Measurements from ENCODE around the gene MAEL. TPM values are rescaled to one million over a fixed set of nuclear protein-coding genes. Genes with fewer than 3 reads are reported as not detected.

The MAEL gene
- total RNA-seq, 1 experiment from 2014 or later, result 0.26 TPM

DNA sequence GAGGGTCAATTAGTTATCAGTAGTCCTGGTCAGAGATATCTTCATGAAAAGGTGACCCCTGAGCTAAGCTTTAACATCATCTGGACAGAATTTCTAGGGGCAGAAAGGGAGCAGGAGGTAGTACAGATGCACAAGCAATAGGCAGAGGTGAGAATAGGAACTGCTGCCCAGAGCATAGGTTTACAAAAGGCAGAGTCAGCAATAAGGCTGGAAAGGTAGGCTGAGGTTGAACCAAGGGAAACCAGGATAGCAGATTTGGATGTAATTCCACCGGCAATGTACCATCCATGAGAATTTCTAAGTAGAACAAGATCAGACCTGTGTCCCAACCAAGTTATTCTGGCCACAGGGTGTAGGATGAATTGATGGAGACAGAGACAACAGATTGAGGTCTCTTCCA lies 7.5 kb upstream of the MAEL start:
- POLR2A ChIA-PET, result no interaction called here
- Mint-ChIP-seq H3K27ac (no peak overlapping the region), H3K9me3 (no peaks in the 10 kb centered on the region), H3K4me3 (no peak overlapping the region), H3K4me1 (no peaks in the 10 kb centered on the region), H3K27me3 (ENCODE audit: low read depth) (peaks cover 39% of the 10 kb centered on the region), H3K36me3 (no peaks in the 10 kb centered on the region)
- CTCF ChIA-PET, result interaction anchor here (0.7 to 1.2 kb wide), 2 partner anchors 76 to 98 kb away, joined by 3 read pairs; no protein-coding TSS in a partner anchor
- ATAC-seq, result no peak
- TF ChIP-seq, protein P1, sequence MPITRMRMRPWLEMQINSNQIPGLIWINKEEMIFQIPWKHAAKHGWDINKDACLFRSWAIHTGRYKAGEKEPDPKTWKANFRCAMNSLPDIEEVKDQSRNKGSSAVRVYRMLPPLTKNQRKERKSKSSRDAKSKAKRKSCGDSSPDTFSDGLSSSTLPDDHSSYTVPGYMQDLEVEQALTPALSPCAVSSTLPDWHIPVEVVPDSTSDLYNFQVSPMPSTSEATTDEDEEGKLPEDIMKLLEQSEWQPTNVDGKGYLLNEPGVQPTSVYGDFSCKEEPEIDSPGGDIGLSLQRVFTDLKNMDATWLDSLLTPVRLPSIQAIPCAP (CRISPR knock-in tag; IDR thresholded peaks at IDR 0.05), result no peak
- TF ChIP-seq FOXJ3 (CRISPR knock-in tag; IDR thresholded peaks at IDR 0.05; ENCODE audit: borderline replicate concordance), result no peak
- TF ChIP-seq, protein P2, sequence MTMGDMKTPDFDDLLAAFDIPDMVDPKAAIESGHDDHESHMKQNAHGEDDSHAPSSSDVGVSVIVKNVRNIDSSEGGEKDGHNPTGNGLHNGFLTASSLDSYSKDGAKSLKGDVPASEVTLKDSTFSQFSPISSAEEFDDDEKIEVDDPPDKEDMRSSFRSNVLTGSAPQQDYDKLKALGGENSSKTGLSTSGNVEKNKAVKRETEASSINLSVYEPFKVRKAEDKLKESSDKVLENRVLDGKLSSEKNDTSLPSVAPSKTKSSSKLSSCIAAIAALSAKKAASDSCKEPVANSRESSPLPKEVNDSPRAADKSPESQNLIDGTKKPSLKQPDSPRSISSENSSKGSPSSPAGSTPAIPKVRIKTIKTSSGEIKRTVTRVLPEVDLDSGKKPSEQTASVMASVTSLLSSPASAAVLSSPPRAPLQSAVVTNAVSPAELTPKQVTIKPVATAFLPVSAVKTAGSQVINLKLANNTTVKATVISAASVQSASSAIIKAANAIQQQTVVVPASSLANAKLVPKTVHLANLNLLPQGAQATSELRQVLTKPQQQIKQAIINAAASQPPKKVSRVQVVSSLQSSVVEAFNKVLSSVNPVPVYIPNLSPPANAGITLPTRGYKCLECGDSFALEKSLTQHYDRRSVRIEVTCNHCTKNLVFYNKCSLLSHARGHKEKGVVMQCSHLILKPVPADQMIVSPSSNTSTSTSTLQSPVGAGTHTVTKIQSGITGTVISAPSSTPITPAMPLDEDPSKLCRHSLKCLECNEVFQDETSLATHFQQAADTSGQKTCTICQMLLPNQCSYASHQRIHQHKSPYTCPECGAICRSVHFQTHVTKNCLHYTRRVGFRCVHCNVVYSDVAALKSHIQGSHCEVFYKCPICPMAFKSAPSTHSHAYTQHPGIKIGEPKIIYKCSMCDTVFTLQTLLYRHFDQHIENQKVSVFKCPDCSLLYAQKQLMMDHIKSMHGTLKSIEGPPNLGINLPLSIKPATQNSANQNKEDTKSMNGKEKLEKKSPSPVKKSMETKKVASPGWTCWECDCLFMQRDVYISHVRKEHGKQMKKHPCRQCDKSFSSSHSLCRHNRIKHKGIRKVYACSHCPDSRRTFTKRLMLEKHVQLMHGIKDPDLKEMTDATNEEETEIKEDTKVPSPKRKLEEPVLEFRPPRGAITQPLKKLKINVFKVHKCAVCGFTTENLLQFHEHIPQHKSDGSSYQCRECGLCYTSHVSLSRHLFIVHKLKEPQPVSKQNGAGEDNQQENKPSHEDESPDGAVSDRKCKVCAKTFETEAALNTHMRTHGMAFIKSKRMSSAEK (CRISPR knock-in tag; IDR thresholded peaks at IDR 0.05; ENCODE audit: borderline replicate concordance), result no peak
- no peak for TF ChIP-seq TCF7 (CRISPR knock-in tag; IDR thresholded peaks at IDR 0.05; ENCODE audit: low read depth)
- TF ChIP-seq TEAD1 (CRISPR knock-in tag; IDR thresholded peaks at IDR 0.05), result no peak
- no peak for TF ChIP-seq ZNF232 (CRISPR knock-in tag; IDR thresholded peaks at IDR 0.05)
- TF ChIP-seq, protein P3, sequence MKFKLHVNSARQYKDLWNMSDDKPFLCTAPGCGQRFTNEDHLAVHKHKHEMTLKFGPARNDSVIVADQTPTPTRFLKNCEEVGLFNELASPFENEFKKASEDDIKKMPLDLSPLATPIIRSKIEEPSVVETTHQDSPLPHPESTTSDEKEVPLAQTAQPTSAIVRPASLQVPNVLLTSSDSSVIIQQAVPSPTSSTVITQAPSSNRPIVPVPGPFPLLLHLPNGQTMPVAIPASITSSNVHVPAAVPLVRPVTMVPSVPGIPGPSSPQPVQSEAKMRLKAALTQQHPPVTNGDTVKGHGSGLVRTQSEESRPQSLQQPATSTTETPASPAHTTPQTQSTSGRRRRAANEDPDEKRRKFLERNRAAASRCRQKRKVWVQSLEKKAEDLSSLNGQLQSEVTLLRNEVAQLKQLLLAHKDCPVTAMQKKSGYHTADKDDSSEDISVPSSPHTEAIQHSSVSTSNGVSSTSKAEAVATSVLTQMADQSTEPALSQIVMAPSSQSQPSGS (CRISPR knock-in tag; IDR thresholded peaks at IDR 0.05; ENCODE audit: borderline replicate concordance, low read depth), result no peak
- TF ChIP-seq, protein P4, sequence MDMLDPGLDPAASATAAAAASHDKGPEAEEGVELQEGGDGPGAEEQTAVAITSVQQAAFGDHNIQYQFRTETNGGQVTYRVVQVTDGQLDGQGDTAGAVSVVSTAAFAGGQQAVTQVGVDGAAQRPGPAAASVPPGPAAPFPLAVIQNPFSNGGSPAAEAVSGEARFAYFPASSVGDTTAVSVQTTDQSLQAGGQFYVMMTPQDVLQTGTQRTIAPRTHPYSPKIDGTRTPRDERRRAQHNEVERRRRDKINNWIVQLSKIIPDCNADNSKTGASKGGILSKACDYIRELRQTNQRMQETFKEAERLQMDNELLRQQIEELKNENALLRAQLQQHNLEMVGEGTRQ (CRISPR knock-in tag; IDR thresholded peaks at IDR 0.05), result no peak
- no peak for TF ChIP-seq MYBL2 (CRISPR knock-in tag; IDR thresholded peaks at IDR 0.05)
- TF ChIP-seq ZNF317 (CRISPR knock-in tag; IDR thresholded peaks at IDR 0.05; ENCODE audit: borderline replicate concordance, low read depth), result no peak
- no peak for TF ChIP-seq ZNF423 (CRISPR knock-in tag; IDR thresholded peaks at IDR 0.05)
- no peak for TF ChIP-seq FOXP1 (CRISPR knock-in tag; IDR thresholded peaks at IDR 0.05; ENCODE audit: borderline replicate concordance)
- no peak for TF ChIP-seq ATF1 (CRISPR knock-in tag; IDR thresholded peaks at IDR 0.05)
- no peak for DNase-seq (ENCODE audit: low spot score)

DNA sequence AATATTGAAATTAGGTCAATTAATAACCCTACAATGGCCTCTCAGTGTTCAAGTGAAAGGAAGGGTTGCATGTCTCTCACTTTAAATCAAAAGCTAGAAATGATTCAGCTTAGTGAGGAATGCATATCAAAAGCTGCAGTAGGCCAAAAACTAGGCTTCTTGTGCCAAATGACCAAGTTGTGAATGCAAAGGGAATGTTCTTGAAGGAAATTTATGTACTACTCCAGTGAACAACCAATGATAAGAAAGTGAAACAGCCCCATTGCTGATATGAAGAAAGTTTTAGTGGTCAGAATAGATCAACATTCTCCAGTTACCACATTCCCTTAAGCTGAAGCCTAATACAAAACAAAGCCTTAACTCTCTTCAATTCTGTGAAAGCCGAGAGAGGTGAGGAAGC lies 10.0 kb downstream of the MAEL start:
- peaks cover 2% of the 10 kb centered on the region; the same call in 1 of the 2 replicates for H3K36me3 Mint-ChIP-seq
- no peak for TF ChIP-seq RELA (CRISPR knock-in tag; IDR thresholded peaks at IDR 0.05; ENCODE audit: borderline replicate concordance)
- TF ChIP-seq, protein P5, sequence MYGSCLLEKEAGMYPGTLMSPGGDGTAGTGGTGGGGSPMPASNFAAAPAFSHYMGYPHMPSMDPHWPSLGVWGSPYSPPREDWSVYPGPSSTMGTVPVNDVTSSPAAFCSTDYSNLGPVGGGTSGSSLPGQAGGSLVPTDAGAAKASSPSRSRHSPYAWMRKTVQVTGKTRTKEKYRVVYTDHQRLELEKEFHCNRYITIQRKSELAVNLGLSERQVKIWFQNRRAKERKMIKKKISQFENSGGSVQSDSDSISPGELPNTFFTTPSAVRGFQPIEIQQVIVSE (CRISPR knock-in tag; IDR thresholded peaks at IDR 0.05; ENCODE audit: borderline replicate concordance), result no peak
- no peak for TF ChIP-seq ZNF219 (CRISPR knock-in tag; IDR thresholded peaks at IDR 0.05; ENCODE audit: borderline replicate concordance)
- no peak for TF ChIP-seq CREM (CRISPR knock-in tag; IDR thresholded peaks at IDR 0.05)
- no peak for TF ChIP-seq NR1H2 (CRISPR knock-in tag; IDR thresholded peaks at IDR 0.05)

More for the DNA sequence above, 10.0 kb downstream of the MAEL start:
- ChIA-PET CTCF (interaction anchor here (0.9 to 1.5 kb wide), 3 partner anchors 60 to 115 kb away, joined by 5 to 6 read pairs (median 6); no protein-coding TSS in a partner anchor), POLR2A (no interaction called here)
- H3K27ac Mint-ChIP-seq, result no peak overlapping the region
- DNase-seq (ENCODE audit: low spot score) (no peak), ATAC-seq (no peak)
- peaks cover 9% of the 10 kb centered on the region for H3K4me1 Mint-ChIP-seq
- no peaks in the 10 kb centered on the region for H3K27me3 Mint-ChIP-seq (ENCODE audit: low read depth)
- H3K9me3 Mint-ChIP-seq, result peaks cover 19% of the 10 kb centered on the region
- H3K4me3 Mint-ChIP-seq, result no peak overlapping the region
